HG03139 (cell line): ENCODE results near the gene MGLL.
"Not testable (repeated sequence)": the region's sequence is repeated elsewhere in the genome, so short reads cannot be mapped to it uniquely, and the experiment has no call there.

ENCODE experiments used
- ATAC-seq: cut with Tn5 transposase; IDR thresholded peaks from one replicate; pipeline ENCODE4 v1.9.1; 2021; ENCODE audit not compliant: unreplicated experiment

Gene MGLL

DNA sequence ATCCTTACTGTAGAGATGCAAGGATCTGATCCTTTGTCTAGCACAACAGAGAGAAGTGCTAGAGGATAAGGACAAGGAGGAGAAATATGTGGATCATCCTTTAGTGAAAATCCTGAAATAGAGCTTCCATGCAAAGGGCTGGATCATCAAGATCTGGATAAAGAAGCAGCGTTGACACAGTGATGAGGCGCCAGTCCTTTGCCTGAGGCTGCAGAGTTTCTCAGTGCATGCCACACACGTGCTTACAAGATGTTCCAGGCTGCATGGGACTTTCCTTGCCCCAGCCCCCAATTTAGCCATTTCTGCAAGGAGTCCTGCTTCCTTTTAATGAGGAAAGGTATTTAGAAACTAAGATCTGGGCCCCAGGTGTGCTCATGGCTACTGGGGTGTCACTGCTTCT is 156.7 kb downstream of the MGLL start:
- ATAC-seq, result no peak

DNA sequence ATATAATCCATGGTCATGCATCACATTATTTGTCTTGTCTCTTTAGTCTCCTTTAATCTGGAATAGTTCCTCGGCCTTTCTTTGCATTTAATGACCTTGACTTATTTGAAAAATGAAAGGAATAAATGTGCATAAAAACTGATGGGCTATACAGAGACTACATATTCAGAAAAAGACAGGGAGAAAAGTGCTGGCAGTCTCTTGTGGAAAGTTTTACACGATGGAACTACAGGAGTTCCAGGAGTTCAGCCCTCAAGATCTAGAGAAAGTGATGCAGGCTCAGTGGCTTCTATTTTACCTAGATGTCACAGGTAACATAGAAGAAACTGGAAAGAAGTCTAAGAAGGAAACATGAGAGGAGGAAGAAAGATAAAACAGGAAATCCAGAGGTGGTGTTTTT is 157.2 kb downstream of the MGLL start:
- ATAC-seq, result no peak

DNA sequence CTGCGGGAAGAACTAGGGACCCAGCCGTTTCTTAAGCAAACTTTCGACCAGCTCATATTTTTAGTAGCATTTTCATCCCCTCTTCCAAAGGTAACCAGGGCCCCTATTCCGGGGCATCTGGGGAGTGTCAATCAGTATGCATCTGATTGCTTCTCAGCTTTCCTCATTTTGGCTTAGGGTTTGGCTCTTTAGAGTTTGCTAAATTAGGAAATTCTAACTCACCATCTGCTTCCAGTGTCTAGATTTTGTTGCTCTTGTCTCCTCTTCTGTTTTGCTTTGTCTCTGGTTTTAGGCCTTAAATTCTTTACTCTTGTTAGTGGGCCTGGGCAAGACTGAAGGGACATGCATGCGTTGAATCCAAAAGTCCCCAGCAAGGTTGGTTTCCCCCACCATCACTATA is 159.2 kb downstream of the MGLL start:
- no peak for ATAC-seq

DNA sequence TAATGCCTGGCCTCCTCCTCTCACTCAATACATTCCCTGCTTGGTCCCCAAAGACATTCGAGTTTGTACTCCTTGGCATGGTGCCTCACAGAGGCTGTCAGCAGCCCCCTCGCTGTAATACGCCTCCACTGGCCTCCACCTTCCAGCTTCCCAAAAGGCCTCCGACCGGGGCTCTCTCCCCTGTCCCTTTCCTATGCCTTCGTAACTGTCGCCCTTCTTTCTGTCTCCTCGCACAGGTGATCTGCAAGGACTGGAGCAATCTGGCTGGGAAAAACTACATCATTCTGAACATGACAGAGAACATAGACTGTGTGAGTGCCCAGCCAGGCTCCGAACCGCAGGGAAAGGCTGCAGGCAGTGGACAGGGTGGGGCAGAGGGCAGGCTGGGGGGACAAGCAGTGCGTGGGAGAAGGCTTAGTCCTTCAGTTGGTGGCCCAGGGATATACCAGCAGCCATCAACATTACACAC is 160.3 kb downstream of the MGLL start:
- no peak for ATAC-seq

DNA sequence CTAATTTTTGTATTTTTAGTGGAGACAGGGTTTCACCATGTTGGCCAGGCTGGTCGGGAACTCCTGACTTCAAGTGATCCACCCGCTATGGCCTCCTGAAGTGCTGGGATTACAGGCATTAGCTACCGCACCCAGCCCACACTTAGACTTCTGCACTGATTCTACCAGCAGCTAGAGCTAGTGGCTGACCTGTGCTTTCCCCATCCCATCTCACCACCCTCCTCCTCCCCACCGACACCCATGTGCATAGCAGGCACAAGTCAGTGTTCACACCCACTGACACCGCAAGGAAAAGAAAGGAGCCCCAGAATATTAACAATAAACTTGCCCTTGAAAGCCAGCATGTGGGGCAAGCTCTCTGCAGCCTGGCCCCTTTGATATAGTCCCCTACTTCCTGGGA is 160.7 kb downstream of the MGLL start:
- no peak for ATAC-seq

DNA sequence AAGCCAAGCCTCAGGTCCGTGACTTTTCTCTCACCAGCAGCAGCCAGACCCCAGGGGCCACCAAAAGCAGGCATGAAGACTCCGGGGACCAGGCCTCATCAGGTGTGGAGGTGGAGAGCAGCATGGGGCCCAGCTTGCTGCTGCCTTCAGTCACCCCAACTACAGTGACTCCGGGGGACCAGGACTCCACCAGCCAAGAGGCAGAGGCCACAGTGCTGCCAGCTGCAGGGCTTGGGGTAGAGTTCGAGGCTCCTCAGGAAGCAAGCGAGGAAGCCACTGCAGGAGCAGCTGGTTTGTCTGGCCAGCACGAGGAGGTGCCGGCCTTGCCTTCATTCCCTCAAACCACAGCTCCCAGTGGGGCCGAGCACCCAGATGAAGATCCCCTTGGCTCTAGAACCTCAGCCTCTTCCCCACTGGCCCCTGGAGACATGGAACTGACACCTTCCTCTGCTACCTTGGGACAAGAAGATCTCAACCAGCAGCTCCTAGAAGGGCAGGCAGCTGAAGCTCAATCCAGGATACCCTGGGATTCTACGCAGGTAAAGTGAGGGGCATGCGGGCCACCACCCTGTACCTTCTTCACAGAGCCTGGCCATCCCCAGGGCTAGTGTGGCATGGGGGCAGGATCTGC is 161.6 kb downstream of the MGLL start:
- ATAC-seq, result no peak

DNA sequence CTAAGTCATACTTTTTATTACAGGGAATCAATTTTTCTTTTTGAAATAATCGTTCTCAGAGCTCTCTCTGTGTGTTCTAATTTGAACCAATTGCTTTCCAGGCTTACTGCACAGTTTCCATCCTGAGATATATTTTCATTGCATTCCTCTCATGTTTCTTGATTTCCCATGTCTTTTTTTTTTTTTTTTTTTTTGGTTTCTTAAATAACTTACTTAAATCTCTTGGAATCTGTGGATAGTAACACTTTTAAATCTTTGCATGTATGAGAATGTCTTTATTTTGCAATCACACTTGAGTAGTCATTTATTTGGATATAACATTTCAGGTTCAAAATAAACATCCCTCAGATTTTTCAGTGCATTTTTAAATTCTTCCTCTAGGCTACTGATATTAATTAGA is 164.1 kb downstream of the MGLL start:
- ATAC-seq, result no peak

DNA sequence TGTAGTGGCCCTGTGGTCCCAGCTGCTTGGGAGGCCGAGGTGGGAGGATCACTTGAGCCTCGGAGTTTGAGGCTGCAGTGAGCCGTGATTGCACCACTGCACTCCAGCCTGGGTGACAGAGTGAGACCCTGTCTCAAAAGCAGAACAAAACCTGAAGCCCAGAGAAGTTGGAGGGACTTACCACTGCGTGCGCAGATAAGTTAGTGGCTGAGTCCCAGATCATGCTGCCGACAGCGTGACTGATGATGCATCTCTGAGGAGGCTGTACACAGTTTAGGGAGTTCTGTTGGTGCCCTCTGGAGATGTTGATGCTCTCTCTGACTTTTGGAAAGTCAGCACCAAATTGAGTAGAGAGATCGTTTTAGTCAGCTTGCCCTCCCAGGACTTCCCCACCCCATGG is 165.4 kb downstream of the MGLL start:
- ATAC-seq, result no peak

DNA sequence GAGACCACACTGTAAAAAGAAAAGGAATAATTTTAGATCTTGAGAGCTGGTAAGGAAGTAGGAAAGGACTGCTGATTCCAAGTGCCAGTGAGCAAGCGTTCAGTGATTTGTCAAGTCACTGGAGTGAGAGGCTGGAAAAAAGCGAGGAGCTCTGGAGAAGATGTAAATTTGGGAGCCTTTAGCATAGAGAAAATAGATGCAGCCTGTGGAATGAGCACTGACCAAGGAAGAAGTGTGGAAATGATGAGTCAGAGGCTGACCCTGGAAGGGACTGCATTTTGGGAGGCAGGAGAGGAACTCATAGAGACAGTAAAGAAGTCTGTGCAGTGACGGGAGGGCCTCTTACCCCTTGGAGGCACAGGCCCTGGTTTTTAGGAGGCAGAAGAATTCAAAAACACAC is 166.7 kb downstream of the MGLL start:
- ATAC-seq, result no peak

DNA sequence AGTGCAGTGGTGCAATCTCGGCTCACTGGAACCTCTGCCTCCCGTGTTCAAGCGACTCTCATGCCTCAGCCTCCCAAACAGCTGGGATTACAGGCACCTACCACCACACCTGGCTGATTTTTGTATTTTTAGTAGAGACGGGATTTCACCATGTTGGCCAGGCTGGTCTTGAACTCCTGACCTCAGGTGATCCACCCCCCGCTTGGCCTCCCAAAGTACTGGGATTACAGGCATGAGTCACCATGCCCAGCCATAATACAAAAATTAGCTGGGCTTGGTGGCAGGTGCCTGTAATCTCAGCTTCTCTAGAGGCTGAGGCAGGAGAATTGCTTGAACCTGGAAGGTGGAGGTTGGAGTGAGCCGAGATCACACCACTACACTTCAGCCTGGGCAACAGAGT is 167.3 kb downstream of the MGLL start:
- ATAC-seq, result not testable (repeated sequence)

DNA sequence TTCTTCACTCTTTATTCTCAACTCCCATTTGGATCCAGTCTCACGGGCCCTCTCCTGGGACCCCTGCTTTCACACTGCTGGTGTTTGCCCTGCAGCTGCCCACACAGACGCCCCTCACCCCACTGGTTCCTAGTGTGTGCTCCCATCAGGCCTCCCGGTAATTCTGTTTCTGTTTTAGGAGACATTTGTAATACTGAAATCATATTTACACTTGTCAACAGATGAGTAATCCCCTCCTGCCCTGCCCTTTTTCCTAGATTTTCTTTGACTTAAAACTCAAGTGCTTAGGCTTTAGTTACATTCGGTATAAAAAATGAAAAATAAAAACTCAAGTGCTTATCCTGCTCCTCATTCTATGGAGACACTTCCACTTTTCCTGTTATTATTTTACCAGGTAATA is 167.9 kb downstream of the MGLL start:
- no peak for ATAC-seq

DNA sequence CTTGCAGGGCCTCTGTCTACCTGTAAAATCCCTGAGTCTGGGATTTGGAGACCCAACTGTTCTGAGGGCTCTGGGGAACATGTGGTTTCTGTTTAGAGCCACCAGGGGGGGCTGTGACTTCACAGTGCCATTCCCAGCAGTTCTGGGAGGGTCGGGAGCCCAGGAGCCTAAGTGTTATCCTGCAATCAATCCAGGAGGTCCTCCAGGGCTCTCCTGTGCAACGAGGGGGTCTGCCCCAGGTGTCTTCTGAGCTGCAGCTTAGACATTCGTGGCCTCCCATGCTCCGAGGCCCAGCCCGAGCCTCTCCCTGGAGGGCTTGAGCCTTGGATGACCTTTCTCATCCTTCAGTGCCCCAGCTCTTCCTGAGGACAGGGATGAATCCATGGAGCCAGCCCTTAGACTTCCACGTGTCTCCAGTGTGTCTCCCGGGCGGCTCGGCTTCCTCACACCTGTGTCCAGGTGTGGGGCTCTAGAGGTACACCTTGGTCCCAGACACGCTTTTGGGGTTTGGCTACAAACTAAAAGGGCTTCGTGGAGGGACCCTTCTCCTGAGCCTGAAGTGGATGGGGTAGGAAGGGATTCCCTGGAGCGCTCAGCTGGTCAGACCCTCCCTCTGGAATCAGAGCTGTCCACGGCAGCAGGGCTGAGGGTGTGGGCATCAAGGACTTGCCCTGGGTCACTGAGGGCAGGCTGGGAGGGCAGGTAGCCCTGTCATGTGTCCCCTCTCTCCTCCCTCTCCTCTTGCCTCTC is 169.9 kb downstream of the MGLL start:
- no peak for ATAC-seq

DNA sequence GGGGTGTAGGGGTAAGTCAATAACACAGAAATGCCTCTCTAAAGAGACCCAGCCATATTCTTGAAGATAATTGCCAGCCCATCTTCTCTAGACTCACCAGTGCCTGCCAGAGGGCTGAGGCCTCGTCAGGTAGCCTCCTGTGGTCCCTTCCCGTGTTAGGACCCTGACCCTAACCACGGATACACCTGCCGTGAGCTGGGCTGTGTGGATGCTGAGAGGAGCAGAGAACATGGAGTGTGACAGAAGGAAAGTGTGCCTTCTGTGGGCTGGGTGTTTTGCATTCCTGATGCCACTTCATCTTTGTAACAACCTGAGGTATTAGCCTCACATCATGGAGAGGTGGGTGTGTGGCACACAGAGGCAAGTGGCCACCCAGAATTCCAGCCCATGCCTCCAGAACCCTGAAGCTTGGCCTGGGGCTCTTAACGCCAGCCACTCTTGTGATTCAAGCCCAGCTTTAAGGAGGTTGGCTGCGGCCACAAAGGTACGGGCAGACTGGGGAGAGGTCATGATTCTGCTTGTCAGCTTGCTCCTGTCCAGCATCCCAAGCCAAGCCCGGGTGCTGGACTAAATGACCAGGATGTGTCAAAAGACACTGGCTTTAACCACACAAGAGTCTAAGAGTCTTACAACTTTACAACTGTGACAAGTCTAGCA is 170.7 kb downstream of the MGLL start:
- no peak for ATAC-seq

DNA sequence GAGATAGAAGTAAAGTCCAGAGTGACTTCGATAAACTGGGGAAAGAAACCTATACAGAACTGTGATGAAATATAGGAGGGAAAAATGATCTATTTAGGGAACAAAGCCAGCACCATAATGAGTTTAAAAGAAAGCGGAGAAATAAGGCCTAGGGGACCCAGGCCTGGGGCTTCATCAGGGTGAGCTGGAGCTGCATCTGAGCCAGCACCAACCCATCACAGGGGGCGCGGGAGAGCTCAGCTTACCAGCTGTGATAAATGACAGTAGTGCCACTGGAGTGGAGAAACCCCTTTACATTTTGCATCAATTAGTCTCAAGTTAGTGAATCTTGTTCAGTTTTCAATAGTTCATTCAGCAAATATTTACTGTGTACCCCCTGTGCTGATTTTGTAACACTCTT is 172.1 kb downstream of the MGLL start:
- no peak for ATAC-seq

DNA sequence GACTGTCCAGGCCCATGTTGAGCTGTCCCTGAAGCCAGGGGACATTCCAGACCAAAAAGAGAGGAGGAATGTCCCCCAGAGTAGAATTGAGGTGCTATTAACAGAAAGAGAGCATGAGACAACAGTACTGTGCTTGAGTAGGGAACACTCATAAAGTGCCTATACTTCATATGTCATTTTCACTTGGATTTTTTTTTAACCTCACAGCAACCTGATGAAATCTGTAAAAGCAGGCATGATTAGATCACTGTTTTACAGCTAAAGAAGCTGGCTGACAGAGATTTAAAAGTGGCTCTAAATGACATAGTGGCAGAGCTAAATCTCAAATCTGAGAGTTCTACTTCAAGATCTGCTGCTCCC is 174.5 kb downstream of the MGLL start:
- ATAC-seq, result no peak

DNA sequence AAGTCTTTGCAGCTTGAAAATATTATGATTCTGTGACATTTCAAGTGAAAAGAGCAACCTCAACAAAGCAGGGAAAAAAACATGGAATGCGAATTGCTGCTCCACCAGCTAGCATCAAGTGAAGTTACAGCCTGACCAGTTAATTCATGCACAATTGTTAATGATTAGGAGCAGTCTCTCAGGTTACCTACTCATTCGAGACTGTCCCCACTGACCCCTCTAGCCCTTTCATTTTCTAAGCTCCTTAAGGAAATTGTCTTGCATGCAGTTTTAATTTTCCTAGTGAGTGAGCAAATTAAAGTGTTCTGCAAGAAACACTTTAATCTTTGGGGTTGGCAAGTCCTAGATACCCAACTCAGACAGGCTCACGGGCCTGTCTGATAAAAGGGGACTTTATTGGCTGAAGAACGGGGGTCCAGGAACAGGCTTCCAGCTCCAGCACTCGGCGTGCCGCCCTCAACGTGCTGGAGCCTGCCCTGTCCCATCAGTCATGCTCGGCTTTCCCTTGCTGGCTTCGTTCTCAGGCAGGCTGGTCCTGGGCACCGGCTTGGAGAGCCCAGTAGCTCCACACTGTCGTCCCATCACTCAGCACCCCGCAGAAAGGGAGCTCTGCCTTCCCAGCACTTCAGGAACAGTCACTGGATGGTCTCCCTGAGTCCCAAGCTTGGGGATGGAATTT is 175.0 kb downstream of the MGLL start:
- no peak for ATAC-seq

DNA sequence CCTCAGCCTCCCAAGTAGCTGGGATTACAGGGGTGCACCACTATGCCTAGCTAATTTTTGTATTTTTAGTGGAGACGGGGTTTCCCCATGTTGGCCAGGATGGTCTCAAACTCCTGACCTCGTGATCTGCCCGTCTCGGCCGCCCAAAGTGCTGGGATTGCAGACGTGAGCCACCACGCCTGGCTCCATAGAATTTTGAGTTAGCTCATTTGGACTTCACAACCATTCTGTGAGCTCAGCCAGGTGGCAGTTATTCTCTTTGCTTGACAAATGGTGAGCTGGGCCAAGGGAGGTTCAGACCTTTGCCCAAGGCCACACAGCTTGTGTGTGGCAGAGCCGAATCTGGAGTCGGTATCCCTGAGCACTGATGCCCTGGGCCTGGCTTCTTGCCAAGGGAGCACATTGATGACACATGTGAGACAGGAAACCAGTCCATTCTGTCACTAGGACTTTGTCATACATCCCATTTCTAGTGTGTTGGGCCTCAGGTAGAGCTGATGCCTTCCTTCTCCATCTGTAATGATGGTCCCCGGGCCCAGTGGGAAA is 175.7 kb downstream of the MGLL start:
- no peak for ATAC-seq

DNA sequence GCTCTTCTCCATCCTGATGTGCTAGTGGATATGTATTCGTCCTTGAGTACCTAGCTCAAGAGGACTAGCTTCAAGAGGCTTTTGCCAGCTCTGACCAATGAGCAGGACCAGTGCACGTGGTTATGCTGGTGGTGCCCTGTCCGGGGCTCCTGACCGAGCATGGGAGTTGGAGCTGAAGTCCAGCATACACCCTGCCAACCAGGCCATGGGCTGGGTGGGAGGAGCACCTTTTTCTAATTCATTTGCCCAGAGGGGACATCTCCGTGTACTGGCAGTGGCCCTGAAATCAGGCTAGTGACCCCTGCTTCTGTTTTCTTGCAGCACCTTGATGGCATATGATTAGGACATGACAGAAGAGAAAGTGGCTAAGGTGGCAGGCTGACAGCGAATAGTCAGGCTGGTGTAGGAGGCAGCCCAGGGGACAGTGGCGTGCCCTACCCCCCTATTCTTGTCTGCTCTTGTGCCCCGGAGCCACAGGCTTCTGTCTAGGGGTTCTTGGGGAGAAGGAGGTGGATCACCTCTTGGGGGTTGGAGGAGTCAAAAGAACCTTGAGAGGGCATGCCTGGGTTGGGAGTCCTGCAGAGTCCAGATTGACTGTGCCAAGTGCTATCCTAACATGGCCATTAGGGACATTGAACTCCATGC is 176.8 kb downstream of the MGLL start:
- ATAC-seq, result no peak

DNA sequence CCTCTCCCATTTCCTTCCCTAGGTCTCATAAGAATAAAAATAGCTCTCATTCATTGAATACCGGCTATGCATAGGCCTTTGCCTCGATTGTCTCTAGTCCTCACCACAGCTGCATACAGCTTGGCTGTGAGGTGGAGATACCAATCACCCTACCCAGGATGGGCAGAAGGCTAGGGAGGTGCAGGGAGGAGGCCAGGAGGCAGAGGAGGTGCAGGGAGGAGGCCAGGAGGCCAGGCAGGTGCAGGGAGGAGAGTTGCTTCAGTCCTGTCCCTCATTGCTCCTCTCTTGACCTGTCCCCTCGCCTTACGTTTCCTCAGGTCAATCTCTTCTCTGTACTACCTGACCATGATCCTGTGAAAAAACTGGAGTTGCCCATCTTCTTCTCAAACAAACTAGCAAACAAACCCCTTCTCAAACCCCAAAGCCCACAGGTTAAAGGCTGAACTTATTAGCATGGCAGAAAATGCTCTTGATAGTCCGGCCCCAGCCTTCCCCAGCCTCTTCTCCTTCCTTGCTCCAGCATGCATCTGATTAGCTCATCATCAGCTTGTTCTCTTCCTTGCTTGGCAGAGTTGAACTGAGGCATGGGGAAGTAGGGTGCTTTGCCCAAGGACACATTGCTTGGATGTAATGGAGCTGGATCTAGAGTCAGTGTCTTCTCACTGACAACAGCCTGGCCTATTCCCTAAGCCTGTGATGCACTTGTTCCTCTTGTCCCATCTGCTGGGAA is 177.5 kb downstream of the MGLL start:
- ATAC-seq, result no peak

DNA sequence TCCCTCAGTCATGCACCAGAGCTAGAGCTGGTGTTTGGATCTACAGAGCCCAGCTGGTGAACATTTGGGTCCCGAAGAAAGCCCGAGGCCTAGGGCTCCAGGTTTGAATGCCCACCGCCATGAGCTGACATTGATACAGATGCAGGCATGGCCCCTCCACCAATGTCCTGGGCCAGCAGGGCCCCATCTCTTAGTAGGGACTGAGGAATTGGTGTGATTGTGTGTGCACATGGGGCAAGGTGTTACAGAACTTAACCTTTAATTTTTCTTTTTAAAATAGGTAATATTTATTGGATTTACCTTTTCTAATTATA is 182.3 kb downstream of the MGLL start:
- no peak for ATAC-seq
